Heart left ventricle (tissue), 13 donors: Measurements from ENCODE around the gene CFAP251.

ENCODE experiments used
- POLR2A ChIP-seq, 2 donors: fragments of 450-650 bp; IDR thresholded peaks; one replicate each; pipeline ENCODE4 v1.6.1; 2017; ENCODE audit warnings: antibody characterized with exemption in 2 of 2, mild to moderate bottlenecking in 2 of 2, moderate library complexity in 2 of 2
- TF ChIP-seq, protein P1 (sequence below), 12 donors: fragments of 200-600 bp; sonication (generic) in 4 of 12; IDR thresholded peaks; one replicate each; pipeline versions ENCODE4 v1.5.0 to v1.8.0; 2018 to 2022; ENCODE audit warnings: antibody characterized with exemption in 12 of 12, mild to moderate bottlenecking in 5 of 12
- donor health status: ischemic (EF 13 %, LVEDD 7.1; RV severe dilation, severe dysfunction).
- donor health status: DM: no; HTN: yes; CAD: no.
- donor health status: DM: no; HTN: no; CAD: no.
- donor health status: ischemic (EF 25% LVEDD 6.9; RV normal size, moderate dysfunction).
- donor health status: ischemic (EF 25% LVEDD 5.7; RV mildly dilated, moderate dysfunction).
- donor health status: ischemic (EF 35%, LVEDD 5.7; RV mildly dilated, moderate dysfunction).
- donor health status: nonischemic (EF 11% LVEDD 7.7; RV severe dilation, severe dysfunction).
- donor health status: DM: yes; HTN: yes; CAD: no.
- donor health status: PGD.
- donor health status: ischemic (EF 29% LVEDD 5.4; RV normal size, mild dysfunction).
- donor health status: nonischemic (EF 23%, LVEDD 6.1; RV moderate dilation, normal function).

DNA sequence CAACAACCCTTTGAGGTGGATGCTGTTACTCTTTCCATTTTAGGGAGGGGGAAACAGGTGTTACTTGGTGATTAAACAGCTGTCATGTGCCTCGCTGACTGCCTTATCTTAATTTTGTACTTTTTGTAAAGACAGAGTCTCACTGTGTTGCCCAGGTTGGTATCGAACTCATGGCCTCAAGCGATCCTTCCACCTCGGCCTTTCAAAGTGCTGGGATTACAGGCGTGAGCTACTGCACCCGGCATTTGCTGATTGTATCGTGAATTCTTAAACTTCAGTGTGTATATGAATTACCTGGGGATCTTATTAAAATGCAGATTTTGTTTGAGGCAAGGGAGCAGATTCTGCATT lies 29.1 kb upstream of the CFAP251 start:
- TF ChIP-seq, protein P1, sequence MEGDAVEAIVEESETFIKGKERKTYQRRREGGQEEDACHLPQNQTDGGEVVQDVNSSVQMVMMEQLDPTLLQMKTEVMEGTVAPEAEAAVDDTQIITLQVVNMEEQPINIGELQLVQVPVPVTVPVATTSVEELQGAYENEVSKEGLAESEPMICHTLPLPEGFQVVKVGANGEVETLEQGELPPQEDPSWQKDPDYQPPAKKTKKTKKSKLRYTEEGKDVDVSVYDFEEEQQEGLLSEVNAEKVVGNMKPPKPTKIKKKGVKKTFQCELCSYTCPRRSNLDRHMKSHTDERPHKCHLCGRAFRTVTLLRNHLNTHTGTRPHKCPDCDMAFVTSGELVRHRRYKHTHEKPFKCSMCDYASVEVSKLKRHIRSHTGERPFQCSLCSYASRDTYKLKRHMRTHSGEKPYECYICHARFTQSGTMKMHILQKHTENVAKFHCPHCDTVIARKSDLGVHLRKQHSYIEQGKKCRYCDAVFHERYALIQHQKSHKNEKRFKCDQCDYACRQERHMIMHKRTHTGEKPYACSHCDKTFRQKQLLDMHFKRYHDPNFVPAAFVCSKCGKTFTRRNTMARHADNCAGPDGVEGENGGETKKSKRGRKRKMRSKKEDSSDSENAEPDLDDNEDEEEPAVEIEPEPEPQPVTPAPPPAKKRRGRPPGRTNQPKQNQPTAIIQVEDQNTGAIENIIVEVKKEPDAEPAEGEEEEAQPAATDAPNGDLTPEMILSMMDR (IDR thresholded peaks at IDR 0.05): no peak
- no peak for TF ChIP-seq POLR2A (IDR thresholded peaks at IDR 0.05)
